GM19372 (cell line): ENCODE data around the gene FHAD1.
A peak's percentile ranks its signal among the peaks of the same experiment; 100 is the strongest.

Source experiments
- ATAC-seq: cut with Tn5 transposase; IDR thresholded peaks from one replicate; pipeline ENCODE4 v1.9.1; 2021; ENCODE audit warnings: mild to moderate bottlenecking, low read depth, moderate library complexity; ENCODE audit not compliant: unreplicated experiment

FHAD1 gene

DNA sequence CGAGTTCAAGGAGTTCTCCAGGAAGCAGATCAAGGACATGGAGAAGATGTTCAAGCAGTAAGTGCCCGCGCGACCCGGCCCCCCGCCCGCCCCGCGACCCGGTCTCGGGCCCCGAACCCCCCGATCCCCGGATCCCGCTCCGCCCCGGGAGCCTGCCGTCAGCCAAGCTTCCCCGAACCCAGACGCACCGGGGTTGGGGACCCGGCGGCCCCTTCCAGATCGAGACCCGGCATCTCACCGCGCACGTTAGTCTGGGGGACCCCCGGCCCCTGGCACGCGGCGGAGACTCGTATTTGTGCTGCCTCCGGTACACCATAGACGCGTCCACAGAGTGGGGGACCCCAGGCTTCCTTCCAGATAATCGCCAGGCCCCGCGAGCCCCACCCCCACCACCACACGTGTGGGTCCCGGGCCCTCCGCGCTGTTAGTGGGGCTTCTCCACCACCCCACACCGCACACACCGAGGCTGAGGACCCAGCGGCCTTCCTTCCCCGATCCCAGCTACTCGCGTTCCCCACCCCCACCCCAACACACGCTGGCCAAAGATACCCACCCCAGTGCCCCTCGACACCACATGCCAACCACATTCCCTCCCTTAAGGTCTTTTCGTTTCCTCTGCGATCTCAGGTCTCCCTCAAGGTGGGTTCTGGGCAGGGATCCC is 163.3 kb downstream of the FHAD1 start:
- no peak for ATAC-seq

DNA sequence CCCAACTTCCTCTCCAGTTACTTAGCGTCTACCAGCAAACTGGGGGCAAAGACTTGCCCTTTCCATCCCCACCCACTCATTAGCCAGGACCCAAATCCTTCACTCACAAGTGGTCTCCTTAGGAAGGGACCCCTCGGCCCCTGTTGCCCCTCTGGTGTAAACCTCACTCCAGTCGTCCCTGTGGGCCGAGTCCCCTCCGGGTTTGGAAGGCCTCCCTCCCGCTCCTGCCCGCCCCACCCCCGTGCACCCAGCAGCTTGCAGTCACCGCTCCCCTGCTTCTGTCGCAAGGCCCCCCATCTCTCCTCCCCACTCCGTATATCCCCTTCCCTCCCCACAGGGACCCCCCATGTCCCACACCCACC is 163.8 kb downstream of the FHAD1 start:
- ATAC-seq, result no peak

DNA sequence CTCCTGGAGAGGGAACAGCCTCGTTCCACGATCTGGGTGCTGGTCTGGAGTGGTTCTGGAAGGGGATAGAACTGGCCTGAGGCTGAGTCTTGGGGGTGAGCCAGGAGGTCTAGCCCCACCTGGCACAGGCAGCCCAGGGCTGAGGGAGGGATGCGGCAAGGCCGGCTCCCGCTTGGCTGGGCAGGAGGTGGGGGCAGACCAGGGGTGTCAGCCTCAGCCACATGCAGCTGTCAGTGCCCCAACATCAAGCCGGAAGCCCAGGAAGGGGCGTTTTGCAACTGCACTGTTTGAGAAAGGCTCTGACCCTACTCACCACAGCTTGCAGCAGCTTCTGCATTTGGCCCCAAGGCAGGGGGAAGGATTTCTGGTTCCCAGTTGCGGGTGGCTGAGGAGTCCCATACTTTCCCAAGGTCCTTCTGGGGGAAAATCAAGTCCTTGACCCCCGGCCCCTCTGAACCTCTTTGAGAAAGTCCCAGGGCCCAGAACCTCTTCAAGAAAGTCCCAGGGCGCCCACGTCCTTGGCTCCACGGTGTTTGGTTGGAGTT is 164.6 kb downstream of the FHAD1 start:
- ATAC-seq, result peak; percentile 40

DNA sequence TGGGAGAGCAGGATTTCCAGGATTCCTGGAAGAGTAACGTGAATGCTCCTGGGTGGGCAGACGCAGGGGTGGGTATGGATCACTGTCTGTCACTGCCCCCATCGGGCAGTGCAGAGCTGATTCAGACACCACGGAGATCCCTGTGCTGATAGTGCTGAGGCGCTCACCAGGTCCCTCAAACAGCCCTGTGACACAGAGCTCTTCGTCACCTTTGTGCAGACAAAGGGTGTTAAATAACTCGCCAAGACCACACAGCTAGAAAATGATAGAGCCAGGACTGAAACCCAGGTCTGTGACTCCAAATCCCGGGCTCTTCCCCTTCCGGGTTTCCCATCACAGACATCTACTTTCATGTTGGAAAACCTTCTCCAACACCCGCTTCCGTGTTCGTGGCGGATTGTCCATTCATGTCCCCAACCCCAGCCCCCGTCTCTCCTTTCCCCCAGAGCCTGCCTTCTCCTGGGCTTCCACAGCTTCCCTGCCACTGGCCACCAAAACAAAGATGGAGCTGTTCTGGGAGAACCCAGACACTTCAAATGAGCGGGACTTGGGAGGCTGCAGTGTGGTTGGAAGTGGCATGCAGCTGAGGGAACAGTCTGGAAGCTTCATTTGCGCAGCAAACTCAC is 165.3 kb downstream of the FHAD1 start:
- no peak for ATAC-seq

DNA sequence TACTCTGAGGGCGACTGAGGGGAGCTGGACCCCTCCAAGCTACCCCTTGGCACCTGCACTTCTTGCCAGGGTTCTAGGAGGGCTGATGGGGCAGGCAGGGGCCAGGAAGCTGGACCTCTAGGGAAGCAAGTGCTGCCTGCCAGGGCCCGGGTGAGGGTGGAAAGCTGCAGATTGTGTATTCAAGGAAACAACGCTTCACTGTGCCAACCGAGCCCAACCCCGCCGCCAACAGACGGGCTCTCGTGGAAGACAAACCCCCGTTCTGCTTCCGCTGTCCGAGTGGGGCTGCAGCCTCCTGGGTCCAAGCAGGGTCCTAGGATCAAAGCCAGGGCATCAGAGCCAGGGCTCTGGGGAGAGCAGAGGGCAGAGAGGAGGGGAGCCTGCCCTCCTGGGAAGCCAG is 165.8 kb downstream of the FHAD1 start:
- no peak for ATAC-seq

DNA sequence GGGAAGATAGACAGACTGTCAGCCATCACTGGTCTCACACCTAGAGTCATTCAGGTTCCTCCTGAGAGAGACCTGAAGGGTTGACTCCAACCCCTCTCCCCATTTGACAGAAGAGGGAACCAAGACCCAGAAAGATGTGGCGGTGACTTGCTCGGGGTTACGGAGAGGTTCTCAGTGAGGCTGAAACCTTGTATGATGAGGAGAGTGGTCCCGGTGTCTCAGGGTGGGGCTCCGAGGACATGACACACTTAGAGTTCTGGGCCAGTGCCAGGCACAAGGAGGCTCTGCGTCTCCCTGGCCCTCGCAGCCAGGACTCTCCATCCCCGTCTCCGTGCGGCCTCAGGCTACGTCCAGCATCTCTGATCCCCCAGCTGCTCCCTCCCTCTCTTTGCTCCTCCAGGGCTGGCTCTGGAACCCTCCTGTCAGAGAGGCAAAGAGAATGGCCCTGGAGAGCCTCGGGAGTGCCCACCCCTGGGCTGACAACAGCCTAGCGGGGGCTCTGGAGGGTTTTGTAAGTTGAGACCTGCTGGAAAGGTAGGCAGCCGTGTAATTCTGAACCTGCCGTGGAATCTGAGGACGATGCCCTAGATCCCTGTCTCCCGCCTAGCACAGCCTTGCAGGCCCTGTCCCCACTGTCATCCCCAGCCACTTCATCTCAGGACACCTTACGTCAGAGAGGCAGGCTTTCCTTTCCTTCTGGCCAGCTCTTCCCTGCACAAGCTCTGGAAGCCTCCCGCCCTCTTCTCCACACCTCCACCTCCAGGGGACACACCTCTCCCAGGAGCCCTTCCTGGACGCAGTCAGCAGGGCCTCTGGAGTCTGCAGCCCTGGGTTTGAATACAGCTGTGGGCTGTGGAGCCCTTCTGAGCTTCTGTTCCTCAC is 166.8 kb downstream of the FHAD1 start:
- ATAC-seq, result no peak

DNA sequence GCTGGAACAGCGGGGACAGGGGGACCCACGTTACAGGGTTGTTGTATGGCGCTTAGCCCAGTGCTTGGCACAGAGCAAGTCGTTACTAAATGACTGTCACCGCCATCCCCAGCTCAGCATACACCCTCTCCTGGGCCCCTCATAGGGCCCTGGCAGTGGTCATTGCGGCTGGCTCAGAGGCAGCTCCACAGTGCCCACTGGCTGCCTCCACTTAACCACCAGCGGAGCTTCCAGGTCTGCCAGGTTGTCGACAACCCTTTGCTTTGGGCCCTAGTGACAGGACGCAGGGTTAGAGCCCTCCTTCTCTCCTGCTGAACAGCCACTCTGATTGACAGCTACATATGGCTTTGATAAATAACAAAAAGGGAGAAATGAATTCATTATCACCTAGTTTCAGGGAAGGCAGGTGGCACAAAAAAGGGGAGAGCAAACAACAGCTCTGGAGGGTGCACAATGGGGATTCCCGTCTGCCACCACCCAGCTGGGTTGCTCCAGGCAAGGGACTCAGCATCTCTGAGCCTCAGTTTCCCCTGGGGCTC is 167.5 kb downstream of the FHAD1 start:
- no peak for ATAC-seq

DNA sequence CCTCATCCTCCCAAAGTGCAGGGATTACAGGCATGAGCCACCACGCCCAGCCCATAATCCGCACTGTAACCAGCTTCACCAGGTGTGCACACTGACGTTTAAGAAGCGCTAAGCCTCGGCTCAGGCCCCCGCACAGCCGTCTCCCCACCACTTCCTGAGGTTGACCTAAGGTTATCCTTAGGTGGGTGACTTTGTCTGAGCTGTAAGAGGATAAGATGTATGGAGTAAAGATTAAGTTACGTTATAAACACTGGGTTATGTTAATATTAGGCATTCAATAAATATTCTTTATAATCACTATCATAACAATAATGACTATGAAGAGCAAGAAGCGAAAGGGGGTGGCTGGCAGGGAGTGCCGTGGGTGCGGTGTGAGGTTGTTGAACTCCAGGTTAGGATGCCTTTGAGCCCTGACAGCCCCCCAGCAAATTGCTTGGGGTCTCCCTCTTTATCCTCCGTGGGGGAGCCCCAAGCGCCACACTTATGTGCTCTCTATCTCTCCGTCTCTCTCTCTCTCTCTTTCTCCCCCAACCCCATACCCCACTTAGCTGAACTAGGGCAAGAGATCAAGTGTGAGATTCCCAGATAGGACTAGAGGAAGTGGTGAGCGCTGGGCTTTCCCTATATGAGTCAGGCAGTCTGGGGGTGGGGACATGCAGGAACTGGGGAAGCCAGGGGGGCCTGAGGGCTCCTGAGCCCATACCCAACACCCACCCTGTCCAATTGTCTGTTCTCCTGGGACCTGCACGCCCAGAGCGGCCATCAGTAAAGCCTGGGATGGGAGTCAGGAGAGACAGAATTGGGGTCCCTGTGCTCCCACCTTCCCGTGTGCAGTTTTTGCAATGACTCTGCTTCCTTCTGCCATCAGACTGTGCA is 170.3 kb downstream of the FHAD1 start:
- no peak for ATAC-seq

DNA sequence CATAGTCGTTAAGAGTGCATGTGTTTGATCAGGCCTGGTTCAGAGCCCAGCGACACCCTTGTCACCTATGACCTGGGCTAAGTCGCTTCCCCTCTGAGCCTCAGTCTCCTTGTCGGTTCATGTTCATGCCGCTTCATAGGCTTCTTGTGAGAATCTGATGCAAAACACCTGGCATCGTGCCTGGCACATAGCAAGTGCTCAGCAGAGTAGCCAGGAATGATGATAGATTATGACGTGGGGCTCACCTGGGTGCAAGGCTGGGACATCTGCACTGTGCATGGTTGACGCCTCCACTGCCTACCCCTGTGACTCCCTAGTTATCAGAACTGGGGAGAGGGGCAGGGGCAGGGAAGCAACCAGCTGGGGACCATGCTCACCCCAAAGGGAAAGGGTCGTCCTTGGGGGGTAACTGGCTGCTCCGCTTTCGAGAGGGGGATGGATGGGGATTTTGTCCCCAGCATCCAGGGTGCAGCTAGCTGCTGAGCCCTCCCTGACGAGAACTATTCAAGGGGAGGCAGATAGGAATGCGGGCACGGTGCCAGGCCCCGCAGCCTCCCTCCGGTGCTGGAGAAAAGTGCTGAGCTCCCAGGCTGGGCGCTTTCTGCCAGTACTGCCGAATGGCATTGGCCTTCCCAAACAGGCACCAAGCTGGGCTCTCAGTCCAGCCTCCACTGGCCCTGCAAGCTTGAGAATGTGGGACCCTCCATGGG is 171.9 kb downstream of the FHAD1 start:
- no peak for ATAC-seq

DNA sequence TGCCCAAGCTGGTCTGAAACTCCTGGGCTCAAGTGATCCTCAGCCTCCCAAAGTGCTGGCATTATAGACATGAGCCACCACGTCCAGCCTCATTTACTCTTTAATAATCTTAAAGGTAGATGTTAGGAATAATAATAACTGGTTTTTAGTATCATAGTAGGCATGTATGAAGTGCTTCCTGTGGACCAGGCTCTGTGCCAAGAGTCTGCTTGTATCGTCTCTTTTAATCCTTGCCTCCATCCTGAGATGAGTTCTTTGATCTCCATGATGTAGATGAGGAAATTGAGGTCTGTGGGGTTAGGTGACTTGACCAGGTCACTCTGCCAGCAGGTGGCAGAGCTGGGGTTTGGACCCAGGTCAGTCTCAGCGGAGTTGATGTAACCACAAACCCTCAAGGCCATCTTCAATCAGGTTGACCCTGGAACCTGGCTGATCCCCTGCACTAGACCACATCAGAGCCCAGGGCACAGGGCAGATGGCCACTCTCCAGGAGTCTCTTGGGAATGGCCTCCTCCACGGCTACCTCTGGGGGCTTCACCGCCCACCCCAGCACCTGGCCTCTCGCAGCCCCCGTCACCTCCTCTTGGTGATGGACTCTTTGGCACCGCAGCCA is 173.9 kb downstream of the FHAD1 start:
- no peak for ATAC-seq

DNA sequence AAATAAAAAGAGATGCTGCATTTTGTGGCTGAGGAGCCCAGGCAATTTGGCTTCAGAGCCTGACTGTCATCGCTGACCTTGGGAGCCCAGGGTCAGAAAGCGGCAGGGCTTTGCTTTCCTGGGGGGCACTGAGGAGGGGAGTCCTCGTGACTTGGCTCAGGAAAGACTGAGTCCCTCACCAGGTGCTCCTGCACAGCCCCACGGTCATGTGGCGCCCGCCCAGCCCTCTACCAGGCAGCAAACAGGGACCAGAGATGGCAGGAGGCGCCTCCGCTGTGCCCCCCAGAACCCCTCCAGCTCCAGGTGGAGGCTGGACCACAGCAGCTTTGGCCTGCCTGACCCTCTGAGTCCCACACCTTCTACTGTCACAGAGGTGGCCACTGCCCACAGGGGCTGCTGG is 175.8 kb downstream of the FHAD1 start:
- no peak for ATAC-seq

DNA sequence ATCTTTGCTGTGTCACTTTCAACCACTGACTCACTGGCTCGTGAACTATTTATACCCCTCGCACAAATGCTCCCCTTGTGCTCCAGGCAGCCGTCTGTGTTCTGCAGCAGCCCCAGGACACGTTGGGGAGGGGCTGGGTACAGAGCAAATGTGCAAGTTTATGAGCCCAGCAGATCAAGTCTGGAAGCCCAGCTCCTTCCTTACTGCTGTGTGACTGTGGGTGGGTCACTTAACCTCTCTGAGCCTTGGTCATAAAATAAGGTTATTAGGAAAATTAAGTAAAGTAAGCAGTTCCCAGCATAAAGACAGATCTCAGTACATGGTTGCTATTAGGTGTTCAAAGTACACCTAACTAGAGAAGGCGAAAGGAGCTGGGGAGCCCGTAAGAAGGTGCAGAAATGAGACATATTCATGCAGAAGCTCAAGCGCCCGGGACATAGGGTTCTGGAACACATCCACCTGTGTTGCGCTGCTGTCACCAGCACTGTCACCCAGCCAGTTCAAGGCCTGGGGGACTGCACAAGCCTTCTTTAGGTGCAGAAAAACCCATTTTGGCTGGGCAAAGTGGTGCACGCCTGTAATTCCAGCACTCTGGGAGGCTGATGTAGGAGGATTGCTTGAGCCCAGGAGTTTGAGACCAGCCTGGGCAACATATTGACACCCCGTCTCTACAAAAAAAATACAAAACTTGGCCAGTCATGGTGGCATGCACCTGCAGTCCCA is 176.5 kb downstream of the FHAD1 start:
- no peak for ATAC-seq

DNA sequence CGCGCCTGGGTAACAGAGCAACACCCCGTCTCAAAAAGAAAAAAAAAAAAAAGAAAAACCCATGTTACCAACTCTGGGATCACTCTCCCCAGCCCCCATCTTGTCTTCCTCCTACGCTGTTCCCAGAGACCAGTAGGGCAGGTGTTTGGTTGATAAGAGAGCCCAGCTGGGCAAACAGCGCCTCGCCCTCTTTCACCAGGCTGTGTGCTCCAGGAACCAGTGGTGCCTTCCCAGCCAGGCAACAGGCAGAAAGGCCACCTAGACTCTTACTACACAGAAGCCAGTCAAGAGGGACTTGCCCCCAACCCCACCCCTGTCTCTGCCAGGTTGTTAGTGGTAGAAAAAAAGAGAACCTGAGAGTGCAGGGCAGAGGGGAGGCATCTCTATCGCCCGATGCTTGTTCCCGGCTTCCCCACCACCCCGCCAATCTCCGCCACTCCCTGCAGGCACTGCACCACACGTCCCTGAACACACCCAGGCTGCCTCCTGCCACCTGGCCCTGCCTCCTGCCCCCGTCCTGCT is 177.2 kb downstream of the FHAD1 start:
- no peak for ATAC-seq

DNA sequence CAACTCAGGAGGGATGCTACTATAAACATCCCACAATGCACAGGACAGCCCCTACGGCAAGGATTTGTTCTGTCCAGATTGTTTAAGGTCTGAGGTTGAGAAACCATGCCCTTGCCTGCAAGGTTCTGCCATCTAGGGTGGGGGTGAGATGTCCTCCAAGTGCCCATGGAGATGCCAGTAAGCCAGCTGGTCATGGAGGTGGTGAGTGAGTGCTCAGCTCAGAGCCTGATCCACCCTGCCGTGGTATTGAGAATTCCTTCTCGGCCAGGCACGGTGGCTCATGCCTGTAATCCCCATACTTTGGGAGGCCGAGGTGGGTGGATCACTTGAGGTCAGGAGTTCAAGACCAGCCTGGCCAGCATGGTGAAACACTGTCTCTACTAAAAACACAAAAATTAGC is 178.0 kb downstream of the FHAD1 start:
- no peak for ATAC-seq

DNA sequence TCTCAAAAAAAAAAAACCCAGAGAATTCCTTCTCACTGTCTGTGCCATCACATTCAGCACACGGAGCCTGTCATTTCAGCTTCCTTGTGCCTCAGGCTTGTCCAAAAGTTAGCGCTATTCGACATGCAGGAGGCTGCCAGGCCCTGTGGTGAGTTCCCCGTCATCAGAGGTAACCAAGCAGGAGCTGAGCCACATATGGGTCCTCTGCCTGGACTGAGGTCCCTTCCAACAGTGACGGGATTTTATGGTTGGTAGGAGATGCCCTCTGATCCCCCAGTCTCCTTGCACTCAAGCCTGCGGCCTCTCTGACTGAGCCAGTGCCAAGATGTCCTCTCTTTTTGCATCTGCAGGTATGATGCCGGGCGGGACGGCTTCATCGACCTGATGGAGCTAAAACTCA is 178.5 kb downstream of the FHAD1 start:
- ATAC-seq, result no peak

DNA sequence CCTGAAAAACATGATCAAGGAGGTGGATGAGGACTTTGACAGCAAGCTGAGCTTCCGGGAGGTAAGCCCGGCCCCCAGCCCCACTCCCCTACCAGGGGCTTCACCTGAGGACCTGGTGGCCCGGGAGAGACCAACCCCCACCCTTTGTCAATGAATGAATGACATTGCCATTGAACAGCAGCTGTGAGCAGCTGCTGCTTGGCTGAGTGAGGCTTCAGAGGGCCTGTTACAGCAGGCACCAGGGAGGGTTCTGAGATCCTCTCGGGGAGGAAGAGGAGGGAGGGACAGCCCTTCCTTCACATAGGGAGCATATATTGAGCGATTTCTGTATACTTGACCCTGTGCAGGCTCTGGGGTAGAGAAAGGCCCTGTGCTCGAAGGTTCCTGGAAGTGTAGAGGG is 178.9 kb downstream of the FHAD1 start:
- ATAC-seq, result no peak

DNA sequence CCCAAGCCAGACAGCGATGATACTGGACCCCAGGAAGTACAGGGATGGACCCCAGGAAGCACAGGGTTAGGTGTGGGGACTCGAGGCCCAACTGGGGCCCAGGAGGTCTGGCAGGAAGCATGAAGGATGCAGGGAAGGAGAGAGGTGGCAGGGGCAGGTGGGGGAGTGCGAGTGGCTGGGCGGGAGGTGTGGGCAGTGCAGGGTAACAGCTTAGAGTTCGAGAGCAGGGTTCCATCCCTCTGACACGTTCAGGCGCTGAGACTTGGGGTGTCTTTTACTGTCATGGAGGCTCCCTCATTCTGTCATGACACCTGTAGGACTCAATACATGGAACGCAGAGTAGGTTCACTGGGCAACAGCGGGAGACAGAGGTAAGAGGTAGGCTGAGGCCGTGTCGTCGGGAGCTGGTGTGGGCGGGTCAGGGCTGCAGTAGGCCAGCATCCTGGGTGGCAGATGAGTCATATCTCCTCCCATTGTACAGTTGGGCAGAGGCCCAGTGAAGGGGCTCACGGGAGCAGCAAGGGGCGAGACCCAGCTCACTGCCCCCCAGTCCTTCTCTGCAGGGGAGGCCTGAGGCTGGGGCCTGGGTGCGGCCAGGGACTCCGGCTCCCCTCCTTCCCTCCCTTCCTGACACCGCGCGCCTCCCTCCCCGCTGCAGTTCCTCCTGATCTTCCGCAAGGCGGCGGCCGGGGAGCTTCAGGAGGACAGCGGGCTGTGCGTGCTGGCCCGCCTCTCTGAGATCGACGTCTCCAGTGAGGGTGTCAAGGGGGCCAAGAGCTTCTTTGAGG is 179.7 kb downstream of the FHAD1 start:
- no peak for ATAC-seq

DNA sequence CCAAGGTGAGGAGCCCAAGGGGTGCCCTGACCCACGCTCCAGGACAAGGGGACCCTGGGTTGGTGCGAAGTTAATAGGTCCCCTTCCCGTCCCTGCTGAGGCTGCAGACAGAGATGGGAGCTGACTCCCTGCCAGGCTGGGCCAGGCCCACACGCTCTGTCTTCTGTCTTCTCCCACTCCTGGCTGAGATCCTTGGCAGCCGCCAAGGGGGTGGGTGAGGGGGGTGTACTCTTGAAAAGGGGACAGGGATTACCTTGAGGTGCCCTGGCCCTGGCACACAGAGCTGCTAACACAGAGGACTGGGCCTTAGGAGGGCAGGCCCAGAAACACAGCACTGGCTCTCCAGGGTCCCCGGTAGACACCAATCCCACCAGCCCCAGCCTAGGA is 180.2 kb downstream of the FHAD1 start:
- no peak for ATAC-seq
